PC-9 (cell line): Measurements from ENCODE around the gene LIN9.

Experiments used
- CTCF ChIP-seq: fragments of 200-600 bp; sonication (generic); conservative IDR thresholded peaks from 2 replicates; pipeline ENCODE4 v1.6.1; 2017; ENCODE audit warnings: mixed run types, antibody characterized with exemption, mild to moderate bottlenecking, moderate library complexity
- EZH2 ChIP-seq: fragments of 200-600 bp; sonication (generic); IDR thresholded peaks from 2 replicates; pipeline ENCODE4 v1.8.0; 2017; ENCODE audit warnings: antibody characterized with exemption, low read depth

- no peak for TF ChIP-seq CTCF
- no peak for TF ChIP-seq EZH2
Measured at GRCh38 chr1:226279498-226279897, 29.5 kb downstream of the LIN9 start.
